GM10266 (cell line): Measurements from ENCODE around the gene ZNF324B.

Source experiments
- DNase-seq: peaks from one replicate; pipeline ENCODE4 v3.0.0; 2012; ENCODE audit errors: extremely low spot score
- TF ChIP-seq, protein P1 (sequence below): IDR thresholded peaks from 2 replicates; pipeline ENCODE4 v1.5.1; 2012; ENCODE audit warnings: mild to moderate bottlenecking, low read depth; ENCODE audit not compliant: control insufficient read depth, insufficient read depth; ENCODE audit errors: missing control alignments

Gene ZNF324B

DNA sequence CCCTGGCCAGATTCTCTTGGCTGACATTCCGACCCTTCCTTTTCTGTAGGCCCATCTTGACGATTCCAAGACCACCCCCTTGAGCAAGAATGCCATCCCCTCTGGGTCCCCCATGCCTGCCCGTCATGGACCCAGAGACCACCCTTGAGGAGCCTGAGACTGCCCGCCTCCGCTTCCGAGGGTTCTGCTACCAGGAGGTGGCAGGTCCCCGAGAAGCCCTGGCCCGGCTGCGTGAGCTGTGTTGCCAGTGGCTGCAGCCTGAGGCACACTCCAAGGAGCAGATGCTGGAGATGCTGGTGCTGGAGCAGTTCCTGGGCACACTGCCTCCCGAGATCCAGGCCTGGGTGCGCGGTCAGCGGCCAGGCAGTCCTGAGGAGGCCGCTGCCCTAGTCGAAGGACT, 25.7 kb downstream of the ZNF324B start:
- no peak for DNase-seq
- TF ChIP-seq, protein P1, sequence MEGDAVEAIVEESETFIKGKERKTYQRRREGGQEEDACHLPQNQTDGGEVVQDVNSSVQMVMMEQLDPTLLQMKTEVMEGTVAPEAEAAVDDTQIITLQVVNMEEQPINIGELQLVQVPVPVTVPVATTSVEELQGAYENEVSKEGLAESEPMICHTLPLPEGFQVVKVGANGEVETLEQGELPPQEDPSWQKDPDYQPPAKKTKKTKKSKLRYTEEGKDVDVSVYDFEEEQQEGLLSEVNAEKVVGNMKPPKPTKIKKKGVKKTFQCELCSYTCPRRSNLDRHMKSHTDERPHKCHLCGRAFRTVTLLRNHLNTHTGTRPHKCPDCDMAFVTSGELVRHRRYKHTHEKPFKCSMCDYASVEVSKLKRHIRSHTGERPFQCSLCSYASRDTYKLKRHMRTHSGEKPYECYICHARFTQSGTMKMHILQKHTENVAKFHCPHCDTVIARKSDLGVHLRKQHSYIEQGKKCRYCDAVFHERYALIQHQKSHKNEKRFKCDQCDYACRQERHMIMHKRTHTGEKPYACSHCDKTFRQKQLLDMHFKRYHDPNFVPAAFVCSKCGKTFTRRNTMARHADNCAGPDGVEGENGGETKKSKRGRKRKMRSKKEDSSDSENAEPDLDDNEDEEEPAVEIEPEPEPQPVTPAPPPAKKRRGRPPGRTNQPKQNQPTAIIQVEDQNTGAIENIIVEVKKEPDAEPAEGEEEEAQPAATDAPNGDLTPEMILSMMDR, result no peak

DNA sequence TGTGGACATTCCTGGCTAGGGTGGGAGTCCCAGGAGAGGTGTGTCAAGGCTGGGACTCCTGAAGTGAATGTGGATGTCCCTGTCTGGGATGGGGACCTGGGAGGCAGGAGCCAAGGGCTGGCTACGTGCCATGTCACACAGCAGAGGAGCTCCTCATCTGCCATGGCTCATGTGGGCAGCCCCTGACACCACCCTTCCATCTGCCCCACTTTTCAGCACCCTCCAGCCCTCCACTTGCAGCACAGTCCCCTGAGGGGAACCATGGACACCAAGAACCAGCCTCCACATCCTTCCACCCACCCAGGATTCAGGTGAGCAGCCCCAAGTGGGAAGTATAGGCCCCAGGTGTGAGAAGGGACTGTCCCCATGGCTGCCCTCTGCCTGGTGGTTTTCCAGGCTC, 26.4 kb downstream of the ZNF324B start:
- TF ChIP-seq, protein P1, result no peak

DNA sequence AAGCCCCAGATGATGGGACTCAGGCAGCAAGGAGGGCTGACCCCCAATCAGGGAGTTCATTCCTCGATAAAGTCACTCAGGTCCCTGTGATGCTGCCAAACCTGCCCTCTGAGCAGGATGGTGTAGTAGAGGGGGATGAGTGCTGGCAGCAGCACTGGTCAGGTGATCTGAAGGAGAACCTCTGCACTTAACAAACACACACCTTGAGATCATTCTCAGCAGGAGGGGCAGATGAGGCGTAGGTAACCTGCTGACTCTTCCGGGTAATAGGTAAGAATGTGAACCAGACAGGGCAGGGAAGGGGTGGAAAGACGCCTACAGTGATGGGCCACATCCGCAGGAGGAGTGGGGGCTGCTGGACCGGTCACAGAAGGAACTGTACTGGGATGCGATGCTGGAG, 27.9 kb downstream of the ZNF324B start:
- TF ChIP-seq, protein P1, result no peak
- no peak for DNase-seq

More for the DNA sequence above, 26.4 kb downstream of the ZNF324B start:
- DNase-seq, result no peak

DNA sequence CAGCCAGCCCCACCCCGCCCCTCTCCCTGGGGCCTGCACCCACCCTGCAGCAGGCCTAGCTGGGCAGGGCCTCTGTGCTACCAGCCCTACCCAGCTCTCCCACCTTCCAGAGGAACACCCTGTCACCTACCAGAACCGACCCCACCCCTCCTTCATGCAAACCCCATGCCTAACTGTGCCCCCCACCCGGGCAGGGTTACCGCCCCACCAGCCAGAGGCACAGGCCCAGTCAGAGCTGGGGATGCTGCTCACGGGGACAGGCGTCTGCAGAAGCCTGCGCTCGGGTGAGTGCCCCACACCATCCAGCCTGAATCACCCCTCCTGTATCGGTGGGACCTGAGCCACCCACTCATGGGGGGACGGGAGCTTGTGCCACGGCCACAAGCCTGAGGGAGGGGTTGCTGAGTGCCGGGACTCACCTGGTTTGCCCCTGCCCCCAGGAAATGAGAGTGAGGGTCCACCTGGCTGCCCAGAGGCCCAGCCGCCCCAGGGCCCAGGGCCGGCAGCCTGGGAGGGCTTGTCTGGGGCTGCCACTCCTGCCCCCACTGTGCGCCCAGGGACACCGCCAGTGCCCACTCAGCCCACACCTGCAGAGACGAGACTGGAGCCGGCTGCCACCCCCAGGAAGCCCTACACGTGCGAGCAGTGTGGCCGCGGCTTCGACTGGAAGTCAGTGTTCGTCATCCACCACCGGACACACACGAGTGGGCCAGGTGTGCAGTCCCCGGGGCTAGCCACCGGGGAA, 28.5 kb downstream of the ZNF324B start:
- DNase-seq, result no peak
- TF ChIP-seq, protein P1, result no peak

DNA sequence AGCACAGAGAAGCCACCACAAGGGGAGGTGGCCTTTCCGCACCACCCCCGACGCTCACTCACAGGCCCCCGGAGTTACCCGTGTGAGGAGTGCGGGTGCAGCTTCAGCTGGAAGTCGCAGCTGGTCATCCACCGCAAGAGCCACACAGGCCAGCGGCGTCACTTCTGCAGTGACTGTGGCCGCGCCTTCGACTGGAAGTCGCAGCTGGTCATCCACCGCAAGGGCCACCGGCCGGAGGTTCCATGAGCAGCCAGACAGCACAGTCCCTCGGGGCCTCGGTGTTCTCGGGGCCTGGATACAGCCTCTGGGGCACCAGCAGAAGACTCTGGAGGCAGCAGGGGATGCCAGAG, 29.0 kb downstream of the ZNF324B start:
- TF ChIP-seq, protein P1, result no peak
- no peak for DNase-seq

DNA sequence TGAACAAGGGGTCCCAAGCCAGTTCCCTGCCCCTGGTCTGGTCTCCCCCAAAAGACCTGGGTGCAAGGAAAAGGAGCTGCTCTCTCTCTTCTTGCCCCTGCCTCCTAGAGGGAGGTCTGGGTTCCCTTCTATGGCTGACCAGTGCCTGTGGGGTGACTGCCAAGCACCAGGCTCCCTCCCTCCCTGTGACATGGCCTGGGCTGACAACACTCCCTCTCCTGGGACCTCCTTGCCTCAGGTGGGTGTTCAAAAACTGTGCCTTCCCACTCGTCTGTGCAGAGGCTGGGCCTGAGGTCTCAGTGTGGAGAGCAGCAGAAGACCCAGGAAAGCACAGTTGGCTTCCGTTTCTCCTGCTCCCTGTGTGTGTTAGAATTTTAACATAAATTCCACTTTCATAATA, 29.4 kb downstream of the ZNF324B start:
- DNase-seq, result no peak
- TF ChIP-seq, protein P1, result no peak

DNA sequence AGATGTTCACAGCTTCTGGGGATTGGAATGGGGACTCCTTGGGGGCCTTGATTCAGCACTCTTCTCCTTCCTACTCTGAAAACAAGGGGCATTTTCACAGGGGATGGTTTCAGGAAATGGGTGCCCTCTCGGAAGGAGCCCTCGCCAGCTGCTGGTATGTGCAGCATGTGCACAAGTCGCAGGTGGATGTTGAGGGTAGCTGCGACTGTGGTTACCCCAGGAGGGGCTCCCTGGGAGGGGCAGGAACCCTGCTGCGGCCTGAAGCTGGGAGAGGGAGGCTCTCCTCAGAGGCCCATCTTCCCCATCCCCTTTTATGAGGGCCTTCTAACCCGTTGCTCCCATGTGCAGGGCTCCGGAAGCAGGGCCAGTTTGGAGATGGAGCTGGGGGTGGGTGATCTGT, 30.9 kb downstream of the ZNF324B start:
- TF ChIP-seq, protein P1, result no peak
- DNase-seq, result no peak
